Type B pancreatic cell (in vitro differentiated cells): ENCODE measurements around the gene LINGO3. TPM values are rescaled to one million over a fixed set of nuclear protein-coding genes. Genes with fewer than 3 reads are reported as not detected.

Source experiments
- DNase-seq: peaks from one replicate; pipeline ENCODE4 v3.0.0; 2021; ENCODE audit warnings: mixed read lengths; ENCODE audit not compliant: unreplicated experiment; ENCODE audit errors: extremely low spot score
- H3K27ac Mint-ChIP-seq: 2 replicates; pipeline ENCODE4 v1.8.0; 2021; ENCODE audit warnings: mild to moderate bottlenecking, mixed read lengths
- H3K27me3 Mint-ChIP-seq: 2 replicates; pipeline ENCODE4 v1.8.0; 2021; ENCODE audit warnings: mixed read lengths
- H3K36me3 Mint-ChIP-seq: 2 replicates; pipeline ENCODE4 v1.8.0; 2021; ENCODE audit warnings: mixed read lengths
- H3K4me1 Mint-ChIP-seq: one replicate; pipeline ENCODE4 v1.8.0; 2021; ENCODE audit warnings: mixed read lengths; ENCODE audit not compliant: unreplicated experiment
- H3K4me3 Mint-ChIP-seq: 2 replicates; pipeline ENCODE4 v1.8.0; 2021; ENCODE audit warnings: mild to moderate bottlenecking, mixed read lengths
- H3K9me3 Mint-ChIP-seq: 2 replicates; pipeline ENCODE4 v1.8.0; 2021; ENCODE audit warnings: mixed read lengths
- long read RNA-seq: library from polyadenylated mRNA; unstranded; transcript quantifications from one replicate; pipeline ENCODE4 v2.0.0, GENCODE V29; 2020
- total RNA-seq: library from RNA; stranded (reverse); gene quantifications from 2 replicates; pipeline ENCODE4 v1.2.1, GENCODE V29; 2021; ENCODE audit warnings: low replicate concordance
- TF ChIP-seq, protein P1 (sequence below): fragments of 200-600 bp; sonication (generic); conservative IDR thresholded peaks from 2 replicates; pipeline ENCODE4 v1.5.0; 2021; ENCODE audit warnings: antibody characterized with exemption, mild to moderate bottlenecking

Gene LINGO3, protein sequence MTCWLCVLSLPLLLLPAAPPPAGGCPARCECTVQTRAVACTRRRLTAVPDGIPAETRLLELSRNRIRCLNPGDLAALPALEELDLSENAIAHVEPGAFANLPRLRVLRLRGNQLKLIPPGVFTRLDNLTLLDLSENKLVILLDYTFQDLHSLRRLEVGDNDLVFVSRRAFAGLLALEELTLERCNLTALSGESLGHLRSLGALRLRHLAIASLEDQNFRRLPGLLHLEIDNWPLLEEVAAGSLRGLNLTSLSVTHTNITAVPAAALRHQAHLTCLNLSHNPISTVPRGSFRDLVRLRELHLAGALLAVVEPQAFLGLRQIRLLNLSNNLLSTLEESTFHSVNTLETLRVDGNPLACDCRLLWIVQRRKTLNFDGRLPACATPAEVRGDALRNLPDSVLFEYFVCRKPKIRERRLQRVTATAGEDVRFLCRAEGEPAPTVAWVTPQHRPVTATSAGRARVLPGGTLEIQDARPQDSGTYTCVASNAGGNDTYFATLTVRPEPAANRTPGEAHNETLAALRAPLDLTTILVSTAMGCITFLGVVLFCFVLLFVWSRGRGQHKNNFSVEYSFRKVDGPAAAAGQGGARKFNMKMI
- not detected in 2 replicates for total RNA-seq
- long read RNA-seq = 0 reads

- Mint-ChIP-seq H3K36me3 (no peaks in the 10 kb centered on the region), H3K27me3 (peaks cover 51% of the 10 kb centered on the region), H3K4me3 (peak within 1 kb of the TSS; percentile 80), H3K9me3 (no peaks in the 10 kb centered on the region), H3K4me1 (no peaks in the 10 kb centered on the region), H3K27ac (no peak within 1 kb of the TSS)
- no peak for DNase-seq
- TF ChIP-seq, protein P1, sequence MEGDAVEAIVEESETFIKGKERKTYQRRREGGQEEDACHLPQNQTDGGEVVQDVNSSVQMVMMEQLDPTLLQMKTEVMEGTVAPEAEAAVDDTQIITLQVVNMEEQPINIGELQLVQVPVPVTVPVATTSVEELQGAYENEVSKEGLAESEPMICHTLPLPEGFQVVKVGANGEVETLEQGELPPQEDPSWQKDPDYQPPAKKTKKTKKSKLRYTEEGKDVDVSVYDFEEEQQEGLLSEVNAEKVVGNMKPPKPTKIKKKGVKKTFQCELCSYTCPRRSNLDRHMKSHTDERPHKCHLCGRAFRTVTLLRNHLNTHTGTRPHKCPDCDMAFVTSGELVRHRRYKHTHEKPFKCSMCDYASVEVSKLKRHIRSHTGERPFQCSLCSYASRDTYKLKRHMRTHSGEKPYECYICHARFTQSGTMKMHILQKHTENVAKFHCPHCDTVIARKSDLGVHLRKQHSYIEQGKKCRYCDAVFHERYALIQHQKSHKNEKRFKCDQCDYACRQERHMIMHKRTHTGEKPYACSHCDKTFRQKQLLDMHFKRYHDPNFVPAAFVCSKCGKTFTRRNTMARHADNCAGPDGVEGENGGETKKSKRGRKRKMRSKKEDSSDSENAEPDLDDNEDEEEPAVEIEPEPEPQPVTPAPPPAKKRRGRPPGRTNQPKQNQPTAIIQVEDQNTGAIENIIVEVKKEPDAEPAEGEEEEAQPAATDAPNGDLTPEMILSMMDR = no peak
These were observed at the start of gene LINGO3 for GRCh38 chr19:2308114-2308556. Gene LINGO3 (minus strand): TSS chr19:2308154. CDS start chr19:2291776, 16,378 bp downstream.

DNA sequence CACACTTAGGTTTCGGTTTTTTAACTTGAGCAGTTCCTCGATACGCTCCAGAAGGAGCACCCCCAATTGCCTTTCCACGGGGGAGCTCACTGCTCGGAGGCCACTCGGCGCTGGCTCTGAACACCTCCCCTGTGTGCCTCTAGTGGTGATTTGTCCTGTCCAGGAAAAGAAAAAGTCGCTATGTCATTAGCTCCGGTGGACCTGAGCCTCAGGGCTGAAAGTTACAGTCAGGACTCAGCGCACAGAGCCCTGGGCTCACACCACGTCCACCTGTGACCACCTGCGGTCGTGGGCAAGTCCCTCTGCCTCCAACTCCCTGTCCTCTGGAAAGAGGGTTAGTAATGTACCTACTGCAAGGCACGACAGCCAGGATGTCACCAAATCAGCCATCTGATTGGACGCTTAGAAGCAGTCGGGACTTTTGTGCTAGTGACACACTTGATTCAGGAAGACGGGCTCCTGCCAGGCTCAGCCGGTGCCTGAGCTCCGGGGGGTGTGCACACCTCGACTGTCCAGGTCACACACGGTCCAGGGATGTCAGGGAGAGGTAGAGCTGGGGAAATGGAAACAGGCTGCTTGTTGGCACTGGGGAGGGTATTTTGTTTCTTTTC is 48.2 kb upstream of the LINGO3 start:
- Mint-ChIP-seq H3K36me3 (no peaks in the 10 kb centered on the region), H3K27me3 (peaks cover 13% of the 10 kb centered on the region), H3K27ac (no peak overlapping the region), H3K4me3 (no peak overlapping the region), H3K9me3 (no peaks in the 10 kb centered on the region), H3K4me1 (no peaks in the 10 kb centered on the region)
- DNase-seq = no peak
- TF ChIP-seq, protein P1 = no peak

GRCh38 chr19:2355168-2356035 is 47.4 kb upstream of the LINGO3 start:
- Mint-ChIP-seq H3K36me3 (no peaks in the 10 kb centered on the region), H3K4me1 (no peaks in the 10 kb centered on the region), H3K9me3 (no peaks in the 10 kb centered on the region), H3K27me3 (peaks cover 9% of the 10 kb centered on the region), H3K4me3 (no peak overlapping the region), H3K27ac (no peak overlapping the region)
- TF ChIP-seq, protein P1 = no peak
- no peak for DNase-seq

DNA sequence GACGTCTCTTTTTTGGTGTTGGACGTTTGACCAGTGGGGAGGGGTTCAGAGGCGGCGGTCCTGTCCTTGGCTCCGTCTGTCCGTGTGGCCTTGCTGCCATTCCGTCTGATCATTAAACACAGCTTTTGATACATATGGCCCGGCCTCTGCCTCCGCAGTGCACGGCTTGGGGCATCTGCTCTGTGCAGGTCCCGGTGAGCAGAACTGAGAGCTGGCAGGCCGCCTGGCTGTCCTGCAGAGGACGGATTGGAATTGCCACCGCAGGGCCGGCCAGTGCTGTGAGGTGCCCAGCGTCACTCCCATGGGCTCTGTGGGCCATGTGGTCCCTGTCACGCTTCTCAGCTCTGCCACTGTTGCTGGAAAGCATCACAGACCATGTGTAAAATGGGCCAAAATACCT is 46.7 kb upstream of the LINGO3 start:
- TF ChIP-seq, protein P1 = no peak
- H3K4me1 Mint-ChIP-seq = no peaks in the 10 kb centered on the region
- H3K27me3 Mint-ChIP-seq = peaks cover 8% of the 10 kb centered on the region
- H3K9me3 Mint-ChIP-seq = no peaks in the 10 kb centered on the region
- no peak overlapping the region for H3K27ac Mint-ChIP-seq
- no peak for DNase-seq
- H3K36me3 Mint-ChIP-seq = no peaks in the 10 kb centered on the region
- H3K4me3 Mint-ChIP-seq = no peak overlapping the region

DNA sequence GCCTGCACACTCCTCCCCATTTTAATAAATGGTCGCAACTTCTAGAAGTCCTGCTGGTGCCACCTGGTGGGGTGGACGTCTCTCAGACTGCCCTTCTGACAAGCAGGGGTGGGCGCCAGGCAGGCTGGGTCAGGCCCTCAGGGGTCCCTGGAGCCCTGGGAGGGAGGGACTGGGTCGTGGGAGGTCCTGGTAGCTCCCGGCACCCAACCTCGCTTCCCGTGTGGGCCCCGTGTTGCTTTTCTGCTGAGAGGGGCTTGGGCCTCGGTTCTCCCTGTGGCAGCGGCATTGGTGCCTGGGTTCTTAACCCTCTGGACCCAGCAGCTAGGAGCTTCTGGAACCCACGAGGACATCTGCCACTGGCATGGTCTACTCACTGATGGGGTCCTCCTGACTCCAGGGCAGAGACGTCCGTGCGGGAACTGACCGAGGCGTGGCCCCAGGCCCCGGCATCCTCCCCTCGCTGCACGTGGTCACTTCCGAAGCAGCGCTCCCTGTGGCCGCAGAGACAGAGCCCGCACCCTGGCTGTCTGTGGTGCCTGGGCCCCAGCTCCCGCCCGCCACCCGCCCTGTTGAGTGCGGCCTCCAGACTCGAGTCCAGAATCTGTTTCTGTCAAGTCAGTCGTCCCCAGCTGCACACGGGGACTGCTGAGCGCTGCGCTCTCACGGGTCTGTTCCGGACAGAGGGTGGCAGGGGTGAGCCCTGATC is 46.1 kb upstream of the LINGO3 start:
- DNase-seq = no peak
- TF ChIP-seq, protein P1 = no peak
- Mint-ChIP-seq H3K27ac (no peak overlapping the region), H3K27me3 (peaks cover 6% of the 10 kb centered on the region), H3K4me3 (no peak overlapping the region), H3K36me3 (no peaks in the 10 kb centered on the region), H3K9me3 (no peaks in the 10 kb centered on the region), H3K4me1 (no peaks in the 10 kb centered on the region)
